ENCODE data around the gene SSR2. TPM values are rescaled to one million over a fixed set of nuclear protein-coding genes. Genes with fewer than 3 reads are reported as not detected.
"Not testable (repeated sequence)": the region's sequence is repeated elsewhere in the genome, so short reads cannot be mapped to it uniquely, and the experiment has no call there.

SSR2 gene
- total RNA-seq, 1 donor from 2014 or later = 193 TPM

- DNase-seq = no peak
These were observed 24.3 kb upstream of the SSR2 start for GRCh38 chr1:156045076-156045475.

DNA sequence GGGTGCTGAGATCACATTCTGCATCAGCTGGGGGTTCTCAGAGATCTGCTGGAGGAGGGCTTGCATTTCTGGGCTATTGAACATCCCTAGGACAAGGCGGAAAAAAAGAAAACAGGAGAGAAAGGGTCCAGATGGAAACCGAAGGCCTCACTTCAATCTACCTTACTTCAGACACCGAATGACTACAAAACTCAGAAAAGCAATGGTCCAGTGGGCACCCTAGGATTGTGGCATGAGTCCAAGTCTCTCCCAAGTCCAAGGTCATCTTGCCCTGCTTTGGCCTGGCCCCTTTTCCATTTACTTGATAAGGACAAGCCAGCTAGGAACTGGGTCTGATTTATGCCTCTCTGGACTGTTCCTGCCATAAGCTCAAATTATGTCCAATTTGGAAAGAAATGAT lies 22.1 kb upstream of the SSR2 start:
- DNase-seq = no peak

- DNase-seq = not testable (repeated sequence)
These were observed 14.2 kb upstream of the SSR2 start for GRCh38 chr1:156034991-156035390.

GRCh38 chr1:156033011-156033410 lies 12.3 kb upstream of the SSR2 start:
- DNase-seq = no peak

- no peak for DNase-seq
These were observed 5.8 kb upstream of the SSR2 start for GRCh38 chr1:156026588-156026987.

DNA sequence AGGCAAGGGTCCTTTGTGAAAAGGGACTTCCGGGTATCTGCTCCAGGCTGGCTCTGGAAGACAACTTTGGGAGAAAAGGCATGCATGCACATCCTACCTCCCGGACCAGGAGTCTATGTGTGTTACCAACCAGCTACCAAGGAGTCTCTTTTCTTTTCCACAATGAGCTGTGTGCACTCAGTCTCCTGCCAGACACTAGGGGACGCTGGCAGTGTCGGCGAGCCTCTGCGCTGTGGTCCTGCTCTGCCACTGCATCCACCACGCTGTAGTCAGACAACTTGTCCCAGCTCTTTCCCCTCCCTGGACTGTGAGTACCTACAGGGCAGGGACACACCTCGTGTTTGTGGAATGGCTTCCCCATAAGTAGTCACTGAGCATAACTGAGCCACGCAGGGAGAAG lies 5.1 kb upstream of the SSR2 start:
- no peak for DNase-seq

DNA sequence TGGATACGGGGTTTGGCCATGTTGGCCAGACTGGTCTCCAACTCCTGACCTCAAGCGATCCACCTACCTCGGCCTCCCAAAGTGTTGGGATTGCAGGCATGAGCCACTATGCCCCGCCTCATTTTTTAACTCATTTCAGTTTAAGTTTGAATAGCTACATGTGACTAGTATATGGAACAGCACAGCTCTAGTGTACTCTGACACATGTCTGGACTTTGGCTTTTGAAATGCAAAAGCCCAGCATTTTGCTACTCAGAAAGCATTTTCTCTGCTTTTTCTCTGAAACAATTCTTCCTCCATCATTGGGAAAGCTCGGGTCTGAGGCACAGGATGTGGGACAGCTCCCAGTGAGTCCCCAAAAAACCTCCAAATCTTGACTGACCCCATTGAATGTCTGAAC lies 4.0 kb upstream of the SSR2 start:
- DNase-seq = no peak

- no peak for DNase-seq
These were observed 1.2 kb upstream of the SSR2 start for GRCh38 chr1:156021954-156022353.

DNA sequence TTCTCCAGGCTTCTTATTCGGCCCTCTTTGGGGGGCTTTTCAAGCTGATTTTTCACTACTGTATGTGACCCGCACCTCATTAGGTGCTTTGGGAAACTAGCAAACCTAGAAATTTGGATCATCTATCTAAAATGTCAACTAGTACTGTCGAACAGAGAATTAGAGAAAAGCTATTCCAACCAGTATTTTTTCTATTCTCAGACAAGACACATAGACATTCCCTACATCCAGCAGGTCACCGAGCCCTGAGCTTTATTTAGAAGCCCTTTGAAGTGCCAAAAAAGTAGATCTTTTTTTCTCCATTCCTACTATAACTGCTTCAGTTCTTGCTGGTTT lies 310 bp upstream of the SSR2 start:
- no peak for DNase-seq

DNA sequence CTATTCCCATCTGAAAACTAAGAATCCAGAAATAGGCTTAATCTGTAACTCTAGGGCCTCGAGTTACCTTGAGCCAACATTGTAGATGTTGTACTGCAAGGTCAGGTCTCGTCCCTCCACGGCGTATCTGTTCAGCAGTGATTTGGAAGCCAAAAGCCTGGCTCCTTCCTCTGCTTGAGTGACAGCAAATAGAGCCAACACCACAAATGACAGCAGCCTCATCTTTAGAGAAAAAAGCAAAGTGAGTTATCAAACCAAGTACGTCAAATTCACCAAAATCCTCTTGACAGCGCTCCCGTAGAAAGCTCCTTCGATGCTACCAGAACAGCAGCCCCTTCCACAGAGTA lies 832 bp downstream of the SSR2 start:
- no peak for DNase-seq

DNA sequence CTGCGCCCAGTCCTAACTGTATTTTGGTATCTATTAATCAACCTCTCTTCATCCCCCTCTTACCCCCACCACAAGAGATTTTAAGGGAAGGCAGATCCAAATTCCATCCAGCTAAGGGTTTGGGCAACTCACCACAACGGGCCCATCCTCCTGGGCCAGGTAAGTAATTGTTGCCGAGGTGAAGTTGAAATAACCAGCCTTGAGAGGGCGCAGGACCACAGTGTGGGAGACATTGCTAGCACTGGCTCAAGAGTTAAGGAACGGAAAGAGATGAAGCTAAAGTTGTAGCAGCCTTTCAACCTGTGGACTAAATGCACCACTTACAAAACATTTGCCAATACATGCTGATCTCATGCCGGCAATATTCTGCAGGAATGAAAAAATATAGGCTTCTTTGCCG lies 5.9 kb downstream of the SSR2 start:
- no peak for DNase-seq

- DNase-seq = no peak
These were observed 8.5 kb downstream of the SSR2 start for GRCh38 chr1:156012051-156012817.

- DNase-seq = no peak
These were observed 11.3 kb downstream of the SSR2 start for GRCh38 chr1:156009404-156009803.

- DNase-seq = no peak
These were observed 13.9 kb downstream of the SSR2 start for GRCh38 chr1:156006666-156007376.

GRCh38 chr1:156004843-156005584 lies 15.7 kb downstream of the SSR2 start:
- no peak for DNase-seq

DNA sequence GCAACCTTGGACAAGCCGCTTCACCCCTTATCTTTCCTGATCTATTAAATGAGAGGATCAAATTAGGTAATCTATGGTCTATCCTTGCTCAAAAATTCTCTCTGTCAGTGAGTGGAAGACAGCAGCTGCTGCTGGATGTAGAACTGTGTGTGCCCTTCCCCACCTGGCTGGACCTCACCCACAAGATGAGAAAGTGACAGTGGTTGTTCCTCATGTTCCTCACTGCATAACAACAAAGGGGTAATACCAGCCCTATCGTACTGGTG lies 16.9 kb downstream of the SSR2 start:
- no peak for DNase-seq

GRCh38 chr1:156002188-156002911 lies 18.4 kb downstream of the SSR2 start:
- DNase-seq = no peak

DNA sequence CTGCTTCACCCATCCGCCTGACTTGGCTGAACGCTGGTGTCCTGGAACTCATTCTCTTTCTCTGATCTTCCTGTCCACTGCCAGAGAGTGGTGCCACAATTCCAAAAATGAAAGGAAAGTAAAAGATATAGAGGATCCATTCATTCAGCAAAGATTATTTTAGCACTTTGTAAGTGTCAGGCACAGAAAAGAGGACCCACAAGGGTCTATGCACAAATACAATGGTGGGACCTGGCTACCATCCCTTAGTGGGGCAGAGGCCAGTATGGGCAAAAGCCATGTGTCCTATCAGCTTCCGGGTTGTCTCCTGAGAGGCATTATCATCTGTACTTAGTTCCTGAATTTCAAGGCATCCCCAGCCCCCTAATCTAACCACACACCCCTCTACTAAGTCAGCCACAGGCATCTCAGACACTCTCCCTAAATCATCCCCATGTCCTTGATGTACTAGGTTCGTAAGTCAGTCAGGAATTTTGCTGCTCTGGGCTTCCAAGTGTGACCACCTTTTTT lies 19.0 kb downstream of the SSR2 start:
- DNase-seq = no peak

DNA sequence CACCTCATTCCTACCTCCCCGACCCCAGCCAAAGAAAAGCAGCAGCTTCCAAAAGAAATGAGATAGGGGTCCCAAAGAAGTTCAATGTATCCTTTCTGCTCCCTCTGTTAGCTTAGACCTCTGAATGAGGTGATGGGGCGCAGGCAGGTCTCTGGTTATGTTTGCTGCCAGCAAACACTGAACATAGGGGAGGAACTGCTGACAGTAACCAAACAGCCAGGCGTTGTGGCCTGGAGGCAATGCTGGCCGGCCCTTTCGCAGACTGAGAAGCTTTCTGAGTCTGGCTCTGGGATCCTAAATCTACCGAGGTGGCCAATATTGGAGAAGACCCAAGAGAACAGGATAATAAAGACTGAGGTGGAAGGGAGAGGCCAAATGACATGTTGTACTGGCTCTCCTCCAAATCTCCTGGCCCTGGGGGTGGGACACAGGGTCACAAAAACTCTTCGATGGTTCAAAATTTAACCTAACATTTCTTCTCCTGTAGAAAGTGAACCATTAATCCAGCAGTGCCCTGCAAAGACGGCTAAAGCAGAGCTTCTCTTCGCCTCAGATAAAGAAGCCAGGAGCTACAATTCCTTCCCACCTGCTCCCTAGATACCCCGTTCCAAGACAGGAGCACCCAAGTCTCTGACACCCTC lies 19.6 kb downstream of the SSR2 start:
- no peak for DNase-seq

DNA sequence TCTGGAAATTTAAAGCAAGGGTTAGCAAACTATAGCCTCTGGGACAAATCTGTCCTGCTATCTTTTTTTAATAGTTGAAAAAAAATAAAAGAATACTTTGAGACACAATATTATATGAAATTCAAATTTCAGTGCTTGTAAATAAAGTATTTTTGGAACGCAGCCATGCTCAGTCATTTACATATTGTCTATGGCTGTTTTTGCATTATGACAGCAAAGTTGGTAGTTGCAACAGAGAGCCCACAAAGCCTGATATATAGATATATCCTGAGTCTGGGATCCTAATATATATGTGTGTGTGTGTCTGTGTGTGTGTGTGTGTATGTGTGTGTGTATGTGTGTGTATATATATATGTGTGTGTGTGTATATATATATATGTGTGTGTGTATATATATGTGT lies 20.8 kb downstream of the SSR2 start:
- DNase-seq = no peak

DNA sequence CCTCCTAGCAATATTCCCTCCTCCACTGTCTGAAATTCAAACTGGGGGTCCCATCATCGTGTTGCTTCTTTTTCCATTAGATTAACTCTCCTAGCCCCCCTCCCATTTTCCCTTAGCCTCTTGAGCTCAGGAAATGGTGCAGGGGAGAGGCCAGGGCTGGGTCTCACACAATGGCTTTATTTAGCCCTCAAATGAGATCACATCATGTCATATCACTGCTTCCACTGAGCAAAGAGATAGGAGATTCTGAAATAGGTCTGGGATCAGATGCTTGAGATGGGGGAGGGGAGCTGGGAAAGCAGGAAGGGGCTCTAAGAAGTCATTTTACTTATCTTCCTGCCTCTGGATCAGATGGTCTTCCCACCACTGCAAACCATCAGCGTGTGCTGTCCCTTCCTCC lies 24.6 kb downstream of the SSR2 start:
- no peak for DNase-seq

DNA sequence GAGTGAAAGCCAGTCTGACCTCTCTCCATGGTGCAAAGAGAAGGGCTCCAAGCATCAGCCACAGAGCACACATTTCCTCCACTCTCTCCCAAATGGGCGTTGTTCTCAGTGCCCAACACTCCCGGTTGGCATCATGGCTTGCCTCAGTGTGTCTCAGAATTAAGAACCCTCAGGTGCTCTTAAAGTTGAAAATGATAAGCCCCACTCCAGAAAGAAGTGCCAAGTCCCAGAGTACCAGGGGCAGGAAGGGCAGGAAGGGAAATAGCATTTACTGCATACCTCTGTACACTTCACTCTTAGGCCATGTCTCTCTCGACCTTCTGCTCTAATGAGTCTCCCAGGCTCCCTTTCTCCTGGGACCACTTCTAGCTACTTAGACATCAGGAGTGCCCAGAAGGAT lies 27.2 kb downstream of the SSR2 start:
- no peak for DNase-seq
